Ishikawa (cell line): ENCODE results near the gene ZBTB7C.

Experiments used
- CEBPB ChIP-seq: IDR thresholded peaks from 2 replicates; pipeline ENCODE4 v1.6.1; 2012
- CREB1 ChIP-seq: IDR thresholded peaks from 2 replicates; pipeline ENCODE4 v1.6.1; 2012; ENCODE audit warnings: low read depth
- EGR1 ChIP-seq: IDR thresholded peaks from 2 replicates; pipeline ENCODE4 v1.6.1; 2012
- EP300 ChIP-seq: IDR thresholded peaks from 2 replicates; pipeline ENCODE4 v1.6.1; 2012; ENCODE audit warnings: borderline replicate concordance
- FOXM1 ChIP-seq: IDR thresholded peaks from 2 replicates; pipeline ENCODE4 v1.6.1; 2012; ENCODE audit warnings: low read depth, borderline replicate concordance
- RAD21 ChIP-seq: IDR thresholded peaks from 2 replicates; pipeline ENCODE4 v1.6.1; 2012; ENCODE audit warnings: low read depth
- TAF1 ChIP-seq: IDR thresholded peaks from 2 replicates; pipeline ENCODE4 v1.6.1; 2012; ENCODE audit warnings: low read depth, mild to moderate bottlenecking
- TCF12 ChIP-seq: IDR thresholded peaks from 2 replicates; pipeline ENCODE4 v1.6.1; 2012; ENCODE audit warnings: low read depth
- TEAD4 ChIP-seq: IDR thresholded peaks from 2 replicates; pipeline ENCODE4 v1.6.1; 2012
- YY1 ChIP-seq: IDR thresholded peaks from 2 replicates; pipeline ENCODE4 v1.6.1; 2012; ENCODE audit warnings: low read depth
- TF ChIP-seq, protein P1 (sequence below): IDR thresholded peaks from 2 replicates; pipeline ENCODE4 v1.6.1; 2012; ENCODE audit warnings: low read depth, mild to moderate bottlenecking
- TF ChIP-seq, protein P2 (sequence below): IDR thresholded peaks from 2 replicates; pipeline ENCODE4 v1.6.1; 2012
- TF ChIP-seq, protein P3 (sequence below): IDR thresholded peaks from 2 replicates; pipeline ENCODE4 v1.6.1; 2012

DNA sequence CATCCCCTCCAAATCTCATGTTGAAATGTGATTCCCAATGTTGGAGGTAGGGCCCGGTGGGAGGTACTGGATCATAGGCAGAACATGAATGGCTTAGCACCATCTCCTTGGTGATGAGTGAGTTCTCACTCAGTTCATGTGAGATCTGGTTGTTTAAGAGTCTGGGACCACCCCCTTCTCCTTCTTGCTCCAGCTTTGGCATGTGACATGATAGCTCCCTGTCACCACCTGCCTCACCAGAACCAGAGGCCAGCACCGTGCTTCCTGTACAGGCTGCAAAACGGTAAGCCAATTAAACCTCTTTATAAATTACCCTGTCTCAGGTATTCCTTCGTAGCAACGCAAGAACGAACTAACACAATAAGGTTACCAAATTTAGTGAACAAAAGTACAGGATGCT is 95.4 kb downstream of the ZBTB7C start:
- no peak for TF ChIP-seq TCF12
- no peak for TF ChIP-seq CEBPB
- TF ChIP-seq TAF1 = no peak
- TF ChIP-seq CREB1 = no peak
- TF ChIP-seq, protein P1, sequence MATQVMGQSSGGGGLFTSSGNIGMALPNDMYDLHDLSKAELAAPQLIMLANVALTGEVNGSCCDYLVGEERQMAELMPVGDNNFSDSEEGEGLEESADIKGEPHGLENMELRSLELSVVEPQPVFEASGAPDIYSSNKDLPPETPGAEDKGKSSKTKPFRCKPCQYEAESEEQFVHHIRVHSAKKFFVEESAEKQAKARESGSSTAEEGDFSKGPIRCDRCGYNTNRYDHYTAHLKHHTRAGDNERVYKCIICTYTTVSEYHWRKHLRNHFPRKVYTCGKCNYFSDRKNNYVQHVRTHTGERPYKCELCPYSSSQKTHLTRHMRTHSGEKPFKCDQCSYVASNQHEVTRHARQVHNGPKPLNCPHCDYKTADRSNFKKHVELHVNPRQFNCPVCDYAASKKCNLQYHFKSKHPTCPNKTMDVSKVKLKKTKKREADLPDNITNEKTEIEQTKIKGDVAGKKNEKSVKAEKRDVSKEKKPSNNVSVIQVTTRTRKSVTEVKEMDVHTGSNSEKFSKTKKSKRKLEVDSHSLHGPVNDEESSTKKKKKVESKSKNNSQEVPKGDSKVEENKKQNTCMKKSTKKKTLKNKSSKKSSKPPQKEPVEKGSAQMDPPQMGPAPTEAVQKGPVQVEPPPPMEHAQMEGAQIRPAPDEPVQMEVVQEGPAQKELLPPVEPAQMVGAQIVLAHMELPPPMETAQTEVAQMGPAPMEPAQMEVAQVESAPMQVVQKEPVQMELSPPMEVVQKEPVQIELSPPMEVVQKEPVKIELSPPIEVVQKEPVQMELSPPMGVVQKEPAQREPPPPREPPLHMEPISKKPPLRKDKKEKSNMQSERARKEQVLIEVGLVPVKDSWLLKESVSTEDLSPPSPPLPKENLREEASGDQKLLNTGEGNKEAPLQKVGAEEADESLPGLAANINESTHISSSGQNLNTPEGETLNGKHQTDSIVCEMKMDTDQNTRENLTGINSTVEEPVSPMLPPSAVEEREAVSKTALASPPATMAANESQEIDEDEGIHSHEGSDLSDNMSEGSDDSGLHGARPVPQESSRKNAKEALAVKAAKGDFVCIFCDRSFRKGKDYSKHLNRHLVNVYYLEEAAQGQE = no peak
- no peak for TF ChIP-seq YY1
- TF ChIP-seq, protein P2, sequence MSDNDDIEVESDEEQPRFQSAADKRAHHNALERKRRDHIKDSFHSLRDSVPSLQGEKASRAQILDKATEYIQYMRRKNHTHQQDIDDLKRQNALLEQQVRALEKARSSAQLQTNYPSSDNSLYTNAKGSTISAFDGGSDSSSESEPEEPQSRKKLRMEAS = no peak
- TF ChIP-seq RAD21 = no peak
- TF ChIP-seq EP300 = no peak
- no peak for TF ChIP-seq TEAD4
- no peak for TF ChIP-seq EGR1
- TF ChIP-seq FOXM1 = no peak
- TF ChIP-seq, protein P3, sequence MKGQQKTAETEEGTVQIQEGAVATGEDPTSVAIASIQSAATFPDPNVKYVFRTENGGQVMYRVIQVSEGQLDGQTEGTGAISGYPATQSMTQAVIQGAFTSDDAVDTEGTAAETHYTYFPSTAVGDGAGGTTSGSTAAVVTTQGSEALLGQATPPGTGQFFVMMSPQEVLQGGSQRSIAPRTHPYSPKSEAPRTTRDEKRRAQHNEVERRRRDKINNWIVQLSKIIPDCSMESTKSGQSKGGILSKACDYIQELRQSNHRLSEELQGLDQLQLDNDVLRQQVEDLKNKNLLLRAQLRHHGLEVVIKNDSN = no peak
